Activated CD4-positive, alpha-beta T cell treated with anti-CD3 and anti-CD28 coated beads for 36 hours (primary cell): ENCODE measurements around the gene FZD7. TPM values are rescaled to one million over a fixed set of nuclear protein-coding genes. Genes with fewer than 3 reads are reported as not detected.

Experiments used
- ATAC-seq: fragments of 200-7000 bp; cut with Tn5 transposase; one replicate; pipeline ENCODE4 v1.10.0; 2021; ENCODE audit warnings: mild to moderate bottlenecking, moderate library complexity
- CTCF ChIA-PET: fragments of 350-600 bp; sonication (Branson Sonifier 250); formaldehyde crosslinking; loops from one replicate; lab custom pipeline; 2021; ENCODE audit warnings: antibody characterized with exemption; lab: Charles Lee
- POLR2A ChIA-PET: fragments of 350-600 bp; sonication (Branson Sonifier 250); formaldehyde crosslinking; loops from one replicate; lab custom pipeline; 2021; ENCODE audit warnings: antibody characterized with exemption, inconsistent platforms; lab: Charles Lee
- DNase-seq: peaks from one replicate; pipeline ENCODE4 v3.0.0-alpha.2; 2020
- H3K27ac Mint-ChIP-seq: one replicate; pipeline ENCODE4 v1.8.0; 2021; ENCODE audit warnings: mixed read lengths
- H3K27me3 Mint-ChIP-seq: one replicate; pipeline ENCODE4 v1.8.0; 2021; ENCODE audit warnings: mixed read lengths
- H3K36me3 Mint-ChIP-seq: one replicate; pipeline ENCODE4 v1.8.0; 2021; ENCODE audit warnings: low read depth, mixed read lengths
- H3K4me1 Mint-ChIP-seq: one replicate; pipeline ENCODE4 v1.8.0; 2021; ENCODE audit warnings: mixed read lengths
- H3K4me3 Mint-ChIP-seq: one replicate; pipeline ENCODE4 v1.8.0; 2021; ENCODE audit warnings: mild to moderate bottlenecking, moderate library complexity, mixed read lengths
- H3K9me3 Mint-ChIP-seq: one replicate; pipeline ENCODE4 v1.8.0; 2021; ENCODE audit warnings: low read depth, mixed read lengths
- intact Hi-C, 2 experiments: fragments of 100-400 bp; cut with DNase I in 1 of 2; cut with micrococcal nuclease in 1 of 2; formaldehyde crosslinking; loops; one replicate each; pipeline versions ENCODE4 v1.14.2 to v1.15.1; 2022 to 2024; cut with DNase I, micrococcal nuclease
- total RNA-seq, 2 experiments: library from RNA; stranded (reverse); gene quantifications; one replicate each; pipeline ENCODE4 v1.2.3, GENCODE V29; 2021

The FZD7 gene
- total RNA-seq, 2 experiments from 2014 or later: 0.58 to 0.94 TPM

- no peak overlapping the region for H3K27ac Mint-ChIP-seq
- DNase-seq: no peak
- ATAC-seq: no peak
- no peak overlapping the region for H3K4me3 Mint-ChIP-seq
- H3K36me3 Mint-ChIP-seq: no peaks in the 10 kb centered on the region
- H3K9me3 Mint-ChIP-seq: no peaks in the 10 kb centered on the region
- ChIA-PET CTCF (no interaction called here), POLR2A (no interaction called here)
- intact Hi-C loops: no loop called here
- H3K27me3 Mint-ChIP-seq: peaks cover 29% of the 10 kb centered on the region
- H3K4me1 Mint-ChIP-seq: no peaks in the 10 kb centered on the region
Measured at GRCh38 chr2:202051499-202052161, 18.0 kb downstream of the FZD7 start.

GRCh38 chr2:202052235-202052634 is 18.6 kb downstream of the FZD7 start:
- CTCF ChIA-PET: no interaction called here
- POLR2A ChIA-PET: no interaction called here
- intact Hi-C loops: no loop called here

GRCh38 chr2:202054679-202055078 is 21.0 kb downstream of the FZD7 start:
- Mint-ChIP-seq H3K27me3 (peaks cover 35% of the 10 kb centered on the region), H3K4me3 (no peak overlapping the region), H3K27ac (no peak overlapping the region), H3K4me1 (no peaks in the 10 kb centered on the region), H3K9me3 (no peaks in the 10 kb centered on the region), H3K36me3 (no peaks in the 10 kb centered on the region)
- POLR2A ChIA-PET: interaction anchor here (0.6 kb wide), 1 partner anchor 84 kb away, joined by 4 read pairs; no protein-coding TSS in a partner anchor
- intact Hi-C loops: no loop called here
- no peak for DNase-seq
- no peak for ATAC-seq
- CTCF ChIA-PET: no interaction called here

More at GRCh38 chr2:202052235-202052634, 18.6 kb downstream of the FZD7 start:
- Mint-ChIP-seq H3K4me1 (no peaks in the 10 kb centered on the region), H3K4me3 (no peak overlapping the region), H3K27me3 (peaks cover 29% of the 10 kb centered on the region), H3K27ac (no peak overlapping the region), H3K9me3 (no peaks in the 10 kb centered on the region), H3K36me3 (no peaks in the 10 kb centered on the region)
- DNase-seq (no peak), ATAC-seq (no peak)

GRCh38 chr2:202056611-202057010 is 23.0 kb downstream of the FZD7 start:
- Mint-ChIP-seq H3K4me3 (no peak overlapping the region), H3K27ac (no peak overlapping the region), H3K4me1 (no peaks in the 10 kb centered on the region), H3K9me3 (no peaks in the 10 kb centered on the region), H3K27me3 (peaks cover 35% of the 10 kb centered on the region), H3K36me3 (no peaks in the 10 kb centered on the region)
- intact Hi-C loops: no loop called here
- ATAC-seq: no peak
- ChIA-PET POLR2A (no interaction called here), CTCF (no interaction called here)
- DNase-seq: no peak

- Mint-ChIP-seq H3K36me3 (no peaks in the 10 kb centered on the region), H3K4me1 (peaks cover 4% of the 10 kb centered on the region), H3K9me3 (no peaks in the 10 kb centered on the region), H3K27ac (no peak overlapping the region), H3K27me3 (peaks cover 19% of the 10 kb centered on the region), H3K4me3 (no peak overlapping the region)
- ATAC-seq: no peak
- ChIA-PET CTCF (no interaction called here), POLR2A (no interaction called here)
- intact Hi-C loops: loop anchor here in 1 of 2 experiments (5.0 kb wide), 1 partner anchor 198 kb away; no protein-coding TSS in a partner anchor
- no peak for DNase-seq
Measured at GRCh38 chr2:202060218-202060617, 26.6 kb downstream of the FZD7 start.

GRCh38 chr2:202061695-202062094 is 28.0 kb downstream of the FZD7 start:
- peaks cover 4% of the 10 kb centered on the region for H3K4me1 Mint-ChIP-seq
- no peak overlapping the region for H3K4me3 Mint-ChIP-seq
- H3K27ac Mint-ChIP-seq: no peak overlapping the region
- ChIA-PET POLR2A (no interaction called here), CTCF (no interaction called here)
- peaks cover 11% of the 10 kb centered on the region for H3K27me3 Mint-ChIP-seq
- intact Hi-C loops: loop anchor here in 1 of 2 experiments (5.0 kb wide), 1 partner anchor 199 kb away; no protein-coding TSS in a partner anchor
- no peaks in the 10 kb centered on the region for H3K9me3 Mint-ChIP-seq
- ATAC-seq (no peak), DNase-seq (no peak)
- no peaks in the 10 kb centered on the region for H3K36me3 Mint-ChIP-seq

- CTCF ChIA-PET: interaction anchor here (0.5 to 0.9 kb wide), 2 partner anchors 32 to 429 kb away, joined by 3 to 5 read pairs; no protein-coding TSS in a partner anchor
- DNase-seq: peak; percentile 33
- no peaks in the 10 kb centered on the region for H3K9me3 Mint-ChIP-seq
Measured at GRCh38 chr2:202064171-202064880, 30.7 kb downstream of the FZD7 start.

GRCh38 chr2:202064881-202065230 is 31.2 kb downstream of the FZD7 start:
- no peaks in the 10 kb centered on the region for H3K27me3 Mint-ChIP-seq
- CTCF ChIA-PET: interaction anchor here (1.2 kb wide), 1 partner anchor 205 kb away, joined by 6 read pairs; no protein-coding TSS in a partner anchor
- POLR2A ChIA-PET: interaction anchor here (0.5 kb wide), 1 partner anchor 125 kb away, joined by 9 read pairs; no protein-coding TSS in a partner anchor
- intact Hi-C loops: loop anchor here in 1 of 2 experiments (5.0 kb wide), 1 partner anchor 203 kb away; no protein-coding TSS in a partner anchor
- H3K27ac Mint-ChIP-seq: no peak overlapping the region
- no peak overlapping the region for H3K4me3 Mint-ChIP-seq
- peaks cover 4% of the 10 kb centered on the region for H3K4me1 Mint-ChIP-seq
- ATAC-seq (no peak), DNase-seq (no peak)
- H3K9me3 Mint-ChIP-seq: no peaks in the 10 kb centered on the region
- no peaks in the 10 kb centered on the region for H3K36me3 Mint-ChIP-seq

More at GRCh38 chr2:202064171-202064880, 30.7 kb downstream of the FZD7 start:
- Mint-ChIP-seq H3K4me3 (no peak overlapping the region), H3K4me1 (peaks cover 4% of the 10 kb centered on the region), H3K36me3 (no peaks in the 10 kb centered on the region), H3K27me3 (peaks cover 3% of the 10 kb centered on the region), H3K27ac (no peak overlapping the region)
- POLR2A ChIA-PET: interaction anchor here (0.5 kb wide), 1 partner anchor 126 kb away, joined by 9 read pairs; no protein-coding TSS in a partner anchor
- intact Hi-C loops: loop anchor here in 1 of 2 experiments (5.0 kb wide), 1 partner anchor 202 kb away; no protein-coding TSS in a partner anchor
- ATAC-seq: peak; percentile 78

GRCh38 chr2:202065876-202066275 is 32.2 kb downstream of the FZD7 start:
- CTCF ChIA-PET: interaction anchor here (0.5 to 1.2 kb wide), 2 partner anchors 206 to 736 kb away, joined by 3 to 6 read pairs; no protein-coding TSS in a partner anchor
- no peak overlapping the region for H3K4me3 Mint-ChIP-seq

GRCh38 chr2:202066875-202067274 is 33.2 kb downstream of the FZD7 start:
- no peak for DNase-seq
- no peak overlapping the region for H3K4me3 Mint-ChIP-seq
- no peak overlapping the region for H3K27ac Mint-ChIP-seq
- no peaks in the 10 kb centered on the region for H3K27me3 Mint-ChIP-seq
- POLR2A ChIA-PET: interaction anchor here (0.5 kb wide), 1 partner anchor 426 kb away, joined by 9 read pairs; no protein-coding TSS in a partner anchor
- peaks cover 7% of the 10 kb centered on the region for H3K4me1 Mint-ChIP-seq
- no peak for ATAC-seq
- no peaks in the 10 kb centered on the region for H3K9me3 Mint-ChIP-seq
- CTCF ChIA-PET: no interaction called here
- no peaks in the 10 kb centered on the region for H3K36me3 Mint-ChIP-seq
- intact Hi-C loops: no loop called here

More at GRCh38 chr2:202065876-202066275, 32.2 kb downstream of the FZD7 start:
- no peak overlapping the region for H3K27ac Mint-ChIP-seq
- no peaks in the 10 kb centered on the region for H3K27me3 Mint-ChIP-seq
- no peaks in the 10 kb centered on the region for H3K36me3 Mint-ChIP-seq
- intact Hi-C loops: no loop called here
- peaks cover 4% of the 10 kb centered on the region for H3K4me1 Mint-ChIP-seq
- DNase-seq (no peak), ATAC-seq (no peak)
- H3K9me3 Mint-ChIP-seq: no peaks in the 10 kb centered on the region
- POLR2A ChIA-PET: no interaction called here

GRCh38 chr2:202067589-202067988 is 33.9 kb downstream of the FZD7 start:
- ChIA-PET POLR2A (interaction anchor here (0.5 kb wide), 1 partner anchor 427 kb away, joined by 9 read pairs; no protein-coding TSS in a partner anchor), CTCF (no interaction called here)
- H3K4me1 Mint-ChIP-seq: peaks cover 7% of the 10 kb centered on the region
- no peak for ATAC-seq
- no peak overlapping the region for H3K27ac Mint-ChIP-seq
- H3K36me3 Mint-ChIP-seq: no peaks in the 10 kb centered on the region
- H3K4me3 Mint-ChIP-seq: no peak overlapping the region
- DNase-seq: no peak
- H3K27me3 Mint-ChIP-seq: no peaks in the 10 kb centered on the region
- H3K9me3 Mint-ChIP-seq: no peaks in the 10 kb centered on the region
- intact Hi-C loops: no loop called here
